Activated CD8-positive, alpha-beta memory T cell treated with anti-CD3 and anti-CD28 coated beads, Interleukin-2, amount 50 U/mL, for 24 hours (primary cell): ENCODE data around the gene HPCAL1.

Source experiments
- DNase-seq: peaks from one replicate; pipeline ENCODE4 v3.0.0-alpha.2; 2020; ENCODE audit errors: extremely low read depth

The HPCAL1 gene

GRCh38 chr2:10407432-10407831, 104.7 kb downstream of the HPCAL1 start:
- no peak for DNase-seq

GRCh38 chr2:10407841-10408648, 105.3 kb downstream of the HPCAL1 start:
- no peak for DNase-seq

- peak; percentile 38 for DNase-seq
These were observed 106.2 kb downstream of the HPCAL1 start for GRCh38 chr2:10408649-10409579.

GRCh38 chr2:10410001-10410822, 107.5 kb downstream of the HPCAL1 start:
- DNase-seq: no peak

- DNase-seq: no peak
These were observed 108.2 kb downstream of the HPCAL1 start for GRCh38 chr2:10410823-10411437.

GRCh38 chr2:10411557-10411956, 108.9 kb downstream of the HPCAL1 start:
- no peak for DNase-seq

GRCh38 chr2:10412380-10412779, 109.7 kb downstream of the HPCAL1 start:
- no peak for DNase-seq

- DNase-seq: no peak
These were observed 110.8 kb downstream of the HPCAL1 start for GRCh38 chr2:10413503-10413902.

GRCh38 chr2:10413991-10414451, 111.3 kb downstream of the HPCAL1 start:
- no peak for DNase-seq

GRCh38 chr2:10414591-10414990, 111.9 kb downstream of the HPCAL1 start:
- DNase-seq: no peak

- DNase-seq: no peak
These were observed 112.3 kb downstream of the HPCAL1 start for GRCh38 chr2:10415048-10415447.

- DNase-seq: no peak
These were observed 112.9 kb downstream of the HPCAL1 start for GRCh38 chr2:10415640-10416039.

GRCh38 chr2:10417551-10418335, 115.0 kb downstream of the HPCAL1 start:
- DNase-seq: no peak

- DNase-seq: no peak
These were observed 117.0 kb downstream of the HPCAL1 start for GRCh38 chr2:10419553-10420257.

GRCh38 chr2:10422251-10422650, 119.5 kb downstream of the HPCAL1 start:
- DNase-seq: no peak

- DNase-seq: no peak
These were observed 120.2 kb downstream of the HPCAL1 start for GRCh38 chr2:10422732-10423399.

- no peak for DNase-seq
These were observed 120.7 kb downstream of the HPCAL1 start for GRCh38 chr2:10423400-10423774.

GRCh38 chr2:10424051-10424450, 121.3 kb downstream of the HPCAL1 start:
- no peak for DNase-seq

GRCh38 chr2:10424916-10425505, 122.3 kb downstream of the HPCAL1 start:
- no peak for DNase-seq
